Mesenchymal stem cell (in vitro differentiated cells and primary cell): ENCODE results near the gene BMAL2.
A peak's percentile ranks its signal among the peaks of the same experiment; 100 is the strongest.

Experiments
- DNase-seq: peaks from one replicate; pipeline ENCODE4 v3.0.0-alpha.2; 2013
- H2AFZ ChIP-seq: one replicate; pipeline ENCODE4 v1.6.1; 2013; ENCODE audit warnings: low read depth, mild to moderate bottlenecking, control low read depth, inconsistent platforms, low read length, moderate library complexity
- H2AK5ac ChIP-seq: 2 replicates; pipeline ENCODE4 v1.6.1; 2013; ENCODE audit warnings: low read length, moderate library complexity, mild to moderate bottlenecking, inconsistent platforms; ENCODE audit not compliant: severe bottlenecking
- H2BK120ac ChIP-seq: one replicate; pipeline ENCODE4 v1.6.1; 2013; ENCODE audit warnings: low read depth, mild to moderate bottlenecking, inconsistent platforms, low read length, moderate library complexity
- H2BK12ac ChIP-seq, 2 experiments: one replicate each; pipeline ENCODE4 v1.6.1; 2013; ENCODE audit warnings: inconsistent platforms in 2 of 2, low read length in 2 of 2, mild to moderate bottlenecking in 2 of 2, moderate library complexity in 2 of 2, control low read depth in 1 of 2
- H2BK15ac ChIP-seq: one replicate; pipeline ENCODE4 v1.6.1; 2013; ENCODE audit warnings: mild to moderate bottlenecking, low read depth, inconsistent platforms; ENCODE audit not compliant: poor library complexity, severe bottlenecking
- H2BK5ac ChIP-seq: 2 replicates; pipeline ENCODE4 v1.6.1; 2013; ENCODE audit warnings: low read depth, mild to moderate bottlenecking, low read length, control low read depth, inconsistent platforms; ENCODE audit not compliant: poor library complexity, severe bottlenecking
- H3K14ac ChIP-seq, 2 experiments: one replicate each; pipeline ENCODE4 v1.6.1; 2013; ENCODE audit warnings: inconsistent platforms in 2 of 2, low read length in 2 of 2, control low read depth in 1 of 2, mild to moderate bottlenecking in 1 of 2, moderate library complexity in 1 of 2
- H3K18ac ChIP-seq, 2 experiments: one replicate each; pipeline ENCODE4 v1.6.1; 2013; ENCODE audit warnings: inconsistent platforms in 2 of 2, low read length in 2 of 2, control low read depth in 1 of 2, low read depth in 1 of 2, mild to moderate bottlenecking in 1 of 2
- H3K23ac ChIP-seq, 2 experiments: one replicate each; pipeline ENCODE4 v1.6.1; 2013; ENCODE audit warnings: inconsistent platforms in 2 of 2, low read length in 2 of 2, mild to moderate bottlenecking in 2 of 2, moderate library complexity in 2 of 2, control low read depth in 1 of 2
- H3K27ac ChIP-seq: 2 replicates; pipeline ENCODE4 v1.5.1; 2013; ENCODE audit warnings: mild to moderate bottlenecking, moderate library complexity, low read length, control low read depth, inconsistent platforms; ENCODE audit not compliant: poor library complexity, severe bottlenecking
- H3K27me3 ChIP-seq, 2 experiments: 2 replicates each; pipeline versions ENCODE4 v1.6.1 to v1.7.0; 2013; ENCODE audit warnings: low read length in 2 of 2, mild to moderate bottlenecking in 2 of 2, moderate library complexity in 2 of 2, control low read depth in 1 of 2, inconsistent platforms in 1 of 2; ENCODE audit not compliant: control insufficient read depth in 1 of 2, insufficient read depth in 1 of 2
- H3K36me3 ChIP-seq, 2 experiments: 2 replicates each; pipeline versions ENCODE4 v1.6.1 to v1.7.0; 2013; ENCODE audit warnings: low read length in 2 of 2, control low read depth in 1 of 2, inconsistent platforms in 1 of 2, low read depth in 1 of 2, mild to moderate bottlenecking in 1 of 2; ENCODE audit not compliant: insufficient read depth in 2 of 2, control insufficient read depth in 1 of 2
- H3K4ac ChIP-seq, 2 experiments: one replicate each; pipeline ENCODE4 v1.6.1; 2013; ENCODE audit warnings: inconsistent platforms in 2 of 2, low read length in 2 of 2, mild to moderate bottlenecking in 2 of 2, moderate library complexity in 2 of 2, control low read depth in 1 of 2, low read depth in 1 of 2
- H3K4me1 ChIP-seq: 2 replicates; pipeline ENCODE4 v1.6.1; 2013; ENCODE audit warnings: low read depth, low read length, control low read depth; ENCODE audit not compliant: control insufficient read depth, insufficient read depth
- H3K4me2 ChIP-seq: 2 replicates; pipeline ENCODE4 v1.6.1; 2013; ENCODE audit warnings: low read length, mild to moderate bottlenecking, inconsistent platforms; ENCODE audit not compliant: poor library complexity, severe bottlenecking
- H3K4me3 ChIP-seq, 2 experiments: 2 replicates each; pipeline versions ENCODE4 v1.5.1 to v1.7.0; 2013; ENCODE audit warnings: low read length in 2 of 2, mild to moderate bottlenecking in 2 of 2, control low read depth in 1 of 2, low read depth in 1 of 2; ENCODE audit not compliant: insufficient read depth in 1 of 2
- H3K79me1 ChIP-seq: replicated peaks from 2 replicates; pipeline ENCODE4 v1.6.1; 2013; ENCODE audit warnings: mild to moderate bottlenecking, control low read depth, low read length, inconsistent platforms; ENCODE audit not compliant: poor library complexity, severe bottlenecking
- H3K9ac ChIP-seq: 2 replicates; pipeline ENCODE4 v1.7.0; 2013; ENCODE audit warnings: mild to moderate bottlenecking, low read length, moderate library complexity
- H3K9me3 ChIP-seq: 2 replicates; pipeline ENCODE4 v1.7.0; 2013; ENCODE audit warnings: mild to moderate bottlenecking, low read length; ENCODE audit not compliant: control insufficient read depth
- H4K8ac ChIP-seq: one replicate; pipeline ENCODE4 v1.6.1; 2013; ENCODE audit warnings: inconsistent platforms, mild to moderate bottlenecking, low read length, moderate library complexity
- H4K91ac ChIP-seq: one replicate; pipeline ENCODE4 v1.6.1; 2013; ENCODE audit warnings: mild to moderate bottlenecking, low read length, inconsistent platforms
- WGBS: methylation state at CpG from one replicate; pipeline ENCODE4 v1.1.7; 2013; ENCODE audit warnings: mixed read lengths; 5-methylcytosine and 5-hydroxymethylcytosine counted together

BMAL2 gene

DNA sequence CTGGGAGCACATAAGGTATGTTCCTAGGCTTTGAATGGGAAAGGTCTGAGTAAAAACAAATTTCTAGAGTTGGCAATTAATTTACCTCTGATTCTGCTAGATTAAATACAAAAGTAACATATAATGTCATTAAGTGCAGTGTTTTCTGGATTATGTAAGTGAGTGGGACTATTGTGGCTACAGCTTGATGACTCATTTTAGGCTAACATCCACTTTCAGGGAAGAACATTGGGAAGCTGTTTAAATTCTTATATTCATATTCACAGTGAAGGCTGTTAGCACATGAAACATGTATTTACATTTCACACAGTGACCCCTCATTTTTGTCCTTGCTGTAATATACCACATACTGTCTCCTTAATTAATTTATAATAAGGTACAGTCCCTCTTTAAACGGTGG, 13.2 kb upstream of the BMAL2 start:
- peak; percentile 78 for DNase-seq
- Histone ChIP-seq H4K91ac (no peak overlapping the region), H3K9ac (no peak overlapping the region), H3K36me3 (peaks cover 5 to 69% of the 10 kb centered on the region in 2 experiments), H3K4me2 (no peak overlapping the region), H2AFZ (no peak overlapping the region), H3K27me3 (no peaks in the 10 kb centered on the region), H3K4ac (no peak overlapping the region), H3K14ac (no peak overlapping the region), H2BK15ac (no peak overlapping the region), H3K23ac (no peak overlapping the region), H2BK120ac (no peak overlapping the region), H3K27ac (no peak overlapping the region), H2BK5ac (no peak overlapping the region), H2BK12ac (no peak overlapping the region), H3K79me1 (no peaks in the 10 kb centered on the region), H3K9me3 (no peaks in the 10 kb centered on the region), H3K4me1 (peaks cover 3% of the 10 kb centered on the region), H3K4me3 (no peak overlapping the region), H3K18ac (no peak overlapping the region), H2AK5ac (no peak overlapping the region), H4K8ac (no peak overlapping the region)
- WGBS: no CpG with 5 or more reads among the region's 1 CpG

GRCh38 chr12:27319848-27320247, 12.8 kb upstream of the BMAL2 start:
- Histone ChIP-seq H3K4me3 (no peak overlapping the region), H3K18ac (peak overlapping the region in 1 of 2 experiments; percentile 24), H3K23ac (no peak overlapping the region), H3K9me3 (no peaks in the 10 kb centered on the region), H4K91ac (no peak overlapping the region), H3K36me3 (peaks cover 5 to 65% of the 10 kb centered on the region in 2 experiments), H3K9ac (no peak overlapping the region), H3K4me1 (peaks cover 3% of the 10 kb centered on the region), H2AFZ (no peak overlapping the region), H4K8ac (no peak overlapping the region), H2AK5ac (no peak overlapping the region), H2BK12ac (peak overlapping the region in 1 of 2 experiments; percentile 21), H3K27me3 (no peaks in the 10 kb centered on the region), H3K79me1 (no peaks in the 10 kb centered on the region), H2BK120ac (no peak overlapping the region), H3K4ac (no peak overlapping the region), H3K27ac (peak overlapping the region; percentile 27), H2BK5ac (no peak overlapping the region), H3K4me2 (no peak overlapping the region), H3K14ac (no peak overlapping the region), H2BK15ac (no peak overlapping the region)
- DNase-seq: peak; percentile 57
- 82% methylated on average over 2 of the region's 2 CpGs for WGBS

DNA sequence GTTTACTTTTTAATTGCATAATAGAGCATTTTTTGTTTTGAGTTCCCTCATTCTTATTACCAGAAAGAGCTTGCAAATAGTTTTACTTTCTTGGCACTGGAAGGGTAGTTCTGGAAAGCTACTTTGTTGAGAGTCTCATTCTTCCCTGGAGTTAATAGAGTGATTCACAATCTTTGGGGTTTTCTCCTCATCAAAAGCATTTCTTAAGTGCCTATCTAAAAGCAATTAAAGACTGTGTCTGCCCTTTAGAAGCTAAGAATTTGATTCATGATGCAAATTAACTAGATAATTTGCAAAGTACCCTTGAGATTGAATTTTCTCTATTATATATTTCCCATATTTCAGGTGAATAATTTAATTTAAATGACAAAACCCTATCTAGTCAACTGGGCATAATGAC, 8.1 kb upstream of the BMAL2 start:
- Histone ChIP-seq H3K27ac (no peak overlapping the region), H3K36me3 (peaks cover 7 to 51% of the 10 kb centered on the region in 2 experiments), H3K4me3 (no peak overlapping the region), H2BK120ac (no peak overlapping the region), H3K18ac (no peak overlapping the region), H3K23ac (no peak overlapping the region), H3K4me2 (no peak overlapping the region), H2AK5ac (no peak overlapping the region), H3K4ac (no peak overlapping the region), H4K91ac (no peak overlapping the region), H3K4me1 (peaks cover 3% of the 10 kb centered on the region), H4K8ac (no peak overlapping the region), H3K9ac (no peak overlapping the region), H2BK12ac (no peak overlapping the region), H2BK15ac (no peak overlapping the region), H3K14ac (no peak overlapping the region), H2BK5ac (no peak overlapping the region), H2AFZ (no peak overlapping the region), H3K79me1 (no peaks in the 10 kb centered on the region), H3K9me3 (no peaks in the 10 kb centered on the region), H3K27me3 (no peaks in the 10 kb centered on the region)
- no peak for DNase-seq

- H2BK12ac ChIP-seq: no peak overlapping the region
- H3K18ac ChIP-seq: no peak overlapping the region
- H3K4me3 ChIP-seq: peak overlapping the region in 1 of 2 experiments; percentile 81
- no peak overlapping the region for H4K8ac ChIP-seq
- H2BK5ac ChIP-seq: no peak overlapping the region
- H3K27ac ChIP-seq: no peak overlapping the region
- no peak overlapping the region for H2AK5ac ChIP-seq
- no peak overlapping the region for H3K4ac ChIP-seq
- peaks cover 2 to 17% of the 10 kb centered on the region in 2 experiments for H3K36me3 ChIP-seq
- H3K27me3 ChIP-seq: no peaks in the 10 kb centered on the region
- no peak overlapping the region for H2BK15ac ChIP-seq
- peaks cover 14% of the 10 kb centered on the region for H3K4me1 ChIP-seq
- H4K91ac ChIP-seq: no peak overlapping the region
- H2AFZ ChIP-seq: no peak overlapping the region
- WGBS: no CpG with 5 or more reads among the region's 1 CpG
- DNase-seq: no peak
- H3K4me2 ChIP-seq: no peak overlapping the region
- no peak overlapping the region for H3K23ac ChIP-seq
- no peaks in the 10 kb centered on the region for H3K9me3 ChIP-seq
- H3K79me1 ChIP-seq: no peaks in the 10 kb centered on the region
- H2BK120ac ChIP-seq: no peak overlapping the region
- H3K9ac ChIP-seq: peak overlapping the region; percentile 76
- no peak overlapping the region for H3K14ac ChIP-seq
Observed at GRCh38 chr12:27330846-27331245, 1.8 kb upstream of the BMAL2 start.
